Measurements from ENCODE around the gene DAAM1.

DNA sequence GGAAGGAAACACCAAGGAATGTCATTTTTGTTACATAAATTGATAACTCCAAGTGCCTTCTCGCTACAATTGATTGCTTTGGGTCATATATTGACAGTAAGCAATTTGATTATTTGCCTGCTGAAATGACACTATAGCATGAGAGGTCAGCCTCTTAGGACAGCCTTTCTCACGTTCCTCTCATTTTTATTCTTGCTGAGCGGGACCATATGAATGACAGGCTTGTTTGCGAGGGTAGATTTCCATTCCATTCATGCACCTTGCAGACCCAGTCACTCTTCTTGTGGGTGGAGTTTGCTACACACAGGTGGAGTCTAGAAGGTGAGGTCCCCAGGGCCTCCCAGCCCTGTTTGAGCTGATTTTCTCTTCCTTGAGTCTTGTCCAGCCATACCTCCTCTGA lies 27.3 kb downstream of the DAAM1 start:
- TF ChIP-seq, protein P1, sequence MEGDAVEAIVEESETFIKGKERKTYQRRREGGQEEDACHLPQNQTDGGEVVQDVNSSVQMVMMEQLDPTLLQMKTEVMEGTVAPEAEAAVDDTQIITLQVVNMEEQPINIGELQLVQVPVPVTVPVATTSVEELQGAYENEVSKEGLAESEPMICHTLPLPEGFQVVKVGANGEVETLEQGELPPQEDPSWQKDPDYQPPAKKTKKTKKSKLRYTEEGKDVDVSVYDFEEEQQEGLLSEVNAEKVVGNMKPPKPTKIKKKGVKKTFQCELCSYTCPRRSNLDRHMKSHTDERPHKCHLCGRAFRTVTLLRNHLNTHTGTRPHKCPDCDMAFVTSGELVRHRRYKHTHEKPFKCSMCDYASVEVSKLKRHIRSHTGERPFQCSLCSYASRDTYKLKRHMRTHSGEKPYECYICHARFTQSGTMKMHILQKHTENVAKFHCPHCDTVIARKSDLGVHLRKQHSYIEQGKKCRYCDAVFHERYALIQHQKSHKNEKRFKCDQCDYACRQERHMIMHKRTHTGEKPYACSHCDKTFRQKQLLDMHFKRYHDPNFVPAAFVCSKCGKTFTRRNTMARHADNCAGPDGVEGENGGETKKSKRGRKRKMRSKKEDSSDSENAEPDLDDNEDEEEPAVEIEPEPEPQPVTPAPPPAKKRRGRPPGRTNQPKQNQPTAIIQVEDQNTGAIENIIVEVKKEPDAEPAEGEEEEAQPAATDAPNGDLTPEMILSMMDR (IDR thresholded peaks at IDR 0.05 in 8 of 11, conservative IDR thresholded peaks at IDR 0.05 in 3 of 11), result no peak
- no peak for TF ChIP-seq POLR2A (IDR thresholded peaks at IDR 0.05)

Data from spleen (tissue), 7 donors.